Muscle of leg (tissue), 11 donors: ENCODE measurements around the gene LIX1. TPM values are rescaled to one million over a fixed set of nuclear protein-coding genes. Genes with fewer than 3 reads are reported as not detected.

ENCODE experiments used
- DNase-seq: peaks from one replicate; pipeline ENCODE4 v3.0.0; 2013
- H3K27ac ChIP-seq: one replicate; pipeline ENCODE4 v1.5.1; 2013; ENCODE audit warnings: mild to moderate bottlenecking, low read length, control low read depth
- H3K27me3 ChIP-seq: one replicate; pipeline ENCODE4 v1.6.1; 2013; ENCODE audit warnings: low read length; ENCODE audit not compliant: control insufficient read depth, insufficient read depth
- H3K36me3 ChIP-seq: one replicate; pipeline ENCODE4 v1.6.1; 2013; ENCODE audit warnings: low read length; ENCODE audit not compliant: control insufficient read depth, insufficient read depth
- H3K4me1 ChIP-seq: one replicate; pipeline ENCODE4 v1.6.1; 2013; ENCODE audit warnings: low read length; ENCODE audit not compliant: control insufficient read depth, insufficient read depth
- H3K4me3 ChIP-seq: one replicate; pipeline ENCODE4 v1.5.1; 2013; ENCODE audit warnings: low read length, control low read depth
- H3K9me3 ChIP-seq: replicated peaks from 2 replicates; pipeline ENCODE4 v1.6.1; 2013; ENCODE audit warnings: low read depth, low read length; ENCODE audit not compliant: control insufficient read depth
- whole genome bisulfite sequencing: methylation state at CpG from one replicate; pipeline ENCODE4 v1.1.5; 2013; ENCODE audit warnings: missing lambda C conversion rate; ENCODE audit not compliant: insufficient coverage; 5-methylcytosine and 5-hydroxymethylcytosine counted together
- polyA plus RNA-seq, 8 donors: library from polyadenylated mRNA; unstranded; fragments of 120-200 nt; gene quantifications; one replicate each; pipeline versions ENCODE4 v1.2.1 to v1.2.3, GENCODE V29; 2013; ENCODE audit warnings: inconsistent platforms in 1 of 8, low replicate concordance in 1 of 8; ENCODE audit not compliant: insufficient read length in 8 of 8, insufficient read depth in 1 of 8
- total RNA-seq: library from RNA; stranded (reverse); fragments of 120-200 nt; gene quantifications from one replicate; pipeline ENCODE4 v1.2.4, GENCODE V29; 2013

Gene LIX1
- total and polyA plus RNA-seq, 9 donors, result 5.1 to 9.5 (median 6.7) TPM

DNA sequence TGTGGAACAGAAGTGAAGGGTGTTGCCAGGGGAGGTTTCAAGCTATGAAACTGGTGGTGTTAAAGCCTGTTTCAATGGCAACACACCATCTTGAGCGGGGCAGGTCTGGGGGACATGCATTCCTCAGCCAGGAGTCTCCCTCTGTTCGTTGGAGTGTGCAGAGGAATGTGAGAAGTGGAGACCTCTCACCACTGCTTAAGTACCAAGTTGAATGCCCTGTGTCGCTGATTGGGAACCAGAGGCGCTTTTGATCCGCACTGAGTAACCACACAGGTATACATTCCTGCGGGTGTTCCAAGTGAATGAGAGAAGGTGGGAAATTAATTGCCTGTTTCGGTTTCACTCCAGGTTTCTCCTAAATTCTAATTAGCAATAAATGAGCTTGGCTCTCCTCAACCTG lies 99.4 kb downstream of the LIX1 start:
- no peaks in the 10 kb centered on the region for H3K27me3 ChIP-seq
- peaks cover under 1% of the 10 kb centered on the region for H3K36me3 ChIP-seq
- H3K9me3 ChIP-seq, result no peaks in the 10 kb centered on the region
- no peak for DNase-seq
- 80% methylated on average over 2 of the region's 7 CpGs for WGBS
- H3K4me1 ChIP-seq, result peaks cover 8% of the 10 kb centered on the region
- H3K27ac ChIP-seq, result no peak overlapping the region
- H3K4me3 ChIP-seq, result no peak overlapping the region

Other genes starting within 250 kb of the LIX1 start
- gene LNPEP, start 206.5 kb downstream of the LIX1 start, total RNA-seq, result 33.8 TPM
- 10 to 100 TPM; 12.3 to 21.5 (median 17.5) TPM for gene LNPEP, start 206.5 kb downstream of the LIX1 start, polyA plus RNA-seq
- gene RIOK2, start 40.6 kb upstream of the LIX1 start, total RNA-seq, result 33.6 TPM
- 10 to 100 TPM; 25.6 to 40.0 (median 32.9) TPM for gene RIOK2, start 40.6 kb upstream of the LIX1 start, polyA plus RNA-seq